Dendritic cell treated with granulocyte-macrophage colony-stimulating factor and Interleukin-4, amounts not matched to agents 40 ng/mL and 50 ng/mL, for 4 days (primary cell): ENCODE measurements around the gene STX16.

Source experiments
- H3K27ac Mint-ChIP-seq: one replicate; pipeline ENCODE4 v1.8.0; 2022; ENCODE audit warnings: mild to moderate bottlenecking, mixed read lengths
- H3K27me3 Mint-ChIP-seq: one replicate; pipeline ENCODE4 v1.8.0; 2022; ENCODE audit warnings: mild to moderate bottlenecking, mixed read lengths
- H3K36me3 Mint-ChIP-seq: one replicate; pipeline ENCODE4 v1.8.0; 2022; ENCODE audit warnings: low read depth, mixed read lengths
- H3K4me1 Mint-ChIP-seq: one replicate; pipeline ENCODE4 v1.8.0; 2022; ENCODE audit warnings: low read depth, mixed read lengths
- H3K4me3 Mint-ChIP-seq: one replicate; pipeline ENCODE4 v1.8.0; 2022; ENCODE audit warnings: mild to moderate bottlenecking, moderate library complexity, mixed read lengths
- H3K9me3 Mint-ChIP-seq: one replicate; pipeline ENCODE4 v1.8.0; 2022; ENCODE audit warnings: mixed read lengths
- intact Hi-C: fragments of 100-400 bp; cut with micrococcal nuclease; formaldehyde crosslinking; loops from one replicate; pipeline ENCODE4 v1.15.0; 2022

STX16 gene

GRCh38 chr20:58624687-58625086, 26.4 kb upstream of the STX16 start:
- intact Hi-C loops: no loop called here
- no peaks in the 10 kb centered on the region for H3K36me3 Mint-ChIP-seq
- H3K27me3 Mint-ChIP-seq: peaks cover 8% of the 10 kb centered on the region
- no peak overlapping the region for H3K27ac Mint-ChIP-seq
- H3K4me3 Mint-ChIP-seq: no peak overlapping the region
- H3K4me1 Mint-ChIP-seq: peaks cover 8% of the 10 kb centered on the region
- H3K9me3 Mint-ChIP-seq: no peaks in the 10 kb centered on the region

DNA sequence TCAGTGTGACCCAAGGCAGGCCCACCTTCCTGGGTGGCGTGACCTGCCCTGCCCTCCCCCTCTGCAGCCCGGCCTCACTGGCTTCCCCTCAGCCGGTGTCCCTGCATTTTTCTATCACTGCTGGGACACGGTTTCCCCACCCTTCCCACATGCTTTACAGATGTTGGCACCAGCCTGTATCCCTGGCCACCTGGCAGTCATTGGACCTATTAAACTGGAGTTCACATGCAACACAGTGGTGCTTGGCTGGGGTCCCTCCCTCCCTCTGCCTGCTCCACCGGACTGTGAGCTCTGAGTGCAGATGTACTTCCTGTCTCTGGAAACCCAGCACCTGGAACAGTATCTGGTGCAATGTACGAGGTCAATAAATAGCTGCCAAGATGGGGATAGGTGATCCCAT, 25.5 kb upstream of the STX16 start:
- intact Hi-C loops: no loop called here
- H3K4me3 Mint-ChIP-seq: no peak overlapping the region
- no peaks in the 10 kb centered on the region for H3K9me3 Mint-ChIP-seq
- H3K27ac Mint-ChIP-seq: no peak overlapping the region
- peaks cover 8% of the 10 kb centered on the region for H3K4me1 Mint-ChIP-seq
- H3K27me3 Mint-ChIP-seq: peaks cover 11% of the 10 kb centered on the region
- H3K36me3 Mint-ChIP-seq: no peaks in the 10 kb centered on the region

DNA sequence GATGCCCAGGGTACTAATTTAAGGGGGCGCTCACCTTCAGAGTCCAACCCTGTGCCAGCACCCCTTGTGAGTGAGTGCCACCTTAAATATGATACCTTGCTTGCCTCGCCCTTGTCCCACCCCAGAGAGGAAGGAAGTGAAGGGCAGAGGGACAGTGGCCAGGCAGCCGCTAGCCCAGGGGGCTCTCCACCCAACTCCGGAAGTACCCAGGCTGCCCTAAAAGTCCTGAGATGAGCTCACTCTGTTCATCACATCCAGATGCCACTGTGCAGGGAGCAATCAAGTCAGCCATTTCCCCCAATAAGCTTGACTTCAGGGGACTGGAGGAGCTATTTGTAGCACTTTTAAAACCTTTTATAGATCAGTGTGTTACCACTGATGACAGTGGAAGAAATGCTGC, 25.0 kb upstream of the STX16 start:
- Mint-ChIP-seq H3K4me1 (peaks cover 8% of the 10 kb centered on the region), H3K36me3 (no peaks in the 10 kb centered on the region), H3K27ac (no peak overlapping the region), H3K4me3 (no peak overlapping the region), H3K27me3 (peaks cover 14% of the 10 kb centered on the region), H3K9me3 (no peaks in the 10 kb centered on the region)
- intact Hi-C loops: no loop called here

- Mint-ChIP-seq H3K27me3 (peaks cover 11% of the 10 kb centered on the region), H3K36me3 (no peaks in the 10 kb centered on the region), H3K4me3 (no peak overlapping the region), H3K9me3 (no peaks in the 10 kb centered on the region), H3K4me1 (peaks cover 8% of the 10 kb centered on the region), H3K27ac (no peak overlapping the region)
- intact Hi-C loops: no loop called here
Observed at GRCh38 chr20:58627212-58628072, 23.6 kb upstream of the STX16 start.

GRCh38 chr20:58628491-58629214, 22.4 kb upstream of the STX16 start:
- peaks cover 8% of the 10 kb centered on the region for H3K4me1 Mint-ChIP-seq
- no peak overlapping the region for H3K27ac Mint-ChIP-seq
- H3K9me3 Mint-ChIP-seq: no peaks in the 10 kb centered on the region
- no peaks in the 10 kb centered on the region for H3K36me3 Mint-ChIP-seq
- H3K27me3 Mint-ChIP-seq: peaks cover 11% of the 10 kb centered on the region
- intact Hi-C loops: no loop called here
- no peak overlapping the region for H3K4me3 Mint-ChIP-seq

DNA sequence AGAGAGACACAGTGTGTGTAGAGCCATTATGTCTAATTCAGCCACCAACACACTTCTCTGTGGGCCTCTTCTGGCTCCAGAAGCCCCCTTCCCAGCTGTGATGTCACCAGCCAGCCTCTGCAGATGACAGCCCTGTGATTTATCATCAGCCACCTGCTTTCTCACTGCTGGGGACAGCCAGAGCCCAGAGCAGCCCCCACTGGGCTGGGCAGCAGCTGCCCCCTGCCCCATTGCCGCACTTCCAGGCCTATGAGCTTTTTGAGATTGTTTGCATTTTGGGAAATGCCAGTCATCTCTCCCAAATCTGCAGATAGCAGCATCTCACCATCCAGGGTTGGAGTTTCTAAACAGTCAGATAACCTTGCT, 21.9 kb upstream of the STX16 start:
- H3K4me1 Mint-ChIP-seq: peaks cover 8% of the 10 kb centered on the region
- intact Hi-C loops: no loop called here
- H3K4me3 Mint-ChIP-seq: no peak overlapping the region
- peaks cover 14% of the 10 kb centered on the region for H3K27me3 Mint-ChIP-seq
- H3K36me3 Mint-ChIP-seq: no peaks in the 10 kb centered on the region
- no peaks in the 10 kb centered on the region for H3K9me3 Mint-ChIP-seq
- H3K27ac Mint-ChIP-seq: no peak overlapping the region

- Mint-ChIP-seq H3K4me1 (peaks cover 8% of the 10 kb centered on the region), H3K9me3 (no peaks in the 10 kb centered on the region)
Observed at GRCh38 chr20:58630063-58630462, 21.0 kb upstream of the STX16 start.

GRCh38 chr20:58633161-58634053, 17.7 kb upstream of the STX16 start:
- intact Hi-C loops: no loop called here
- no peaks in the 10 kb centered on the region for H3K9me3 Mint-ChIP-seq
- no peak overlapping the region for H3K4me3 Mint-ChIP-seq
- peaks cover 22% of the 10 kb centered on the region for H3K27me3 Mint-ChIP-seq
- H3K27ac Mint-ChIP-seq: no peak overlapping the region
- H3K36me3 Mint-ChIP-seq: no peaks in the 10 kb centered on the region
- no peaks in the 10 kb centered on the region for H3K4me1 Mint-ChIP-seq

More at GRCh38 chr20:58630063-58630462, 21.0 kb upstream of the STX16 start:
- peaks cover 19% of the 10 kb centered on the region for H3K27me3 Mint-ChIP-seq
- H3K36me3 Mint-ChIP-seq: no peaks in the 10 kb centered on the region
- intact Hi-C loops: no loop called here
- no peak overlapping the region for H3K4me3 Mint-ChIP-seq
- H3K27ac Mint-ChIP-seq: no peak overlapping the region

DNA sequence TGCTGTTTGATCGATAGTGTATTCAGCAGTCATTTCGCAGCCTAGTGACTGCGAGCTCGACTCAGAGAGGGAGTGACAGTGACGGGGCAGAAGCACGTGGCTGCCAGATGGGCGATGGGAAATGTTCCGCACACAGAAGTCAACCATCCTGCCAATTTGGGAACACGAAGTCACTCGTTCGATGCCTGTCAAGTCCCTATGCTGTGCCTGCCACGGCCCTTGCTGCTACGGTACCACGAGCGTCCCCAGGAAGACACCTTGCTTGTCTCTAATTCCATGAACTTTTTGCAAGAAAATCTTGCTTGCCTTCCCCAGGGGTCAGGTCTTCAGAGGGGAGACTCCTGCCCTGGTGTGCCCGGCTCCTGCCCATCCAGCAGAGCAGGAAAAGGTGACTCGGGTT, 17.0 kb upstream of the STX16 start:
- H3K27ac Mint-ChIP-seq: no peak overlapping the region

DNA sequence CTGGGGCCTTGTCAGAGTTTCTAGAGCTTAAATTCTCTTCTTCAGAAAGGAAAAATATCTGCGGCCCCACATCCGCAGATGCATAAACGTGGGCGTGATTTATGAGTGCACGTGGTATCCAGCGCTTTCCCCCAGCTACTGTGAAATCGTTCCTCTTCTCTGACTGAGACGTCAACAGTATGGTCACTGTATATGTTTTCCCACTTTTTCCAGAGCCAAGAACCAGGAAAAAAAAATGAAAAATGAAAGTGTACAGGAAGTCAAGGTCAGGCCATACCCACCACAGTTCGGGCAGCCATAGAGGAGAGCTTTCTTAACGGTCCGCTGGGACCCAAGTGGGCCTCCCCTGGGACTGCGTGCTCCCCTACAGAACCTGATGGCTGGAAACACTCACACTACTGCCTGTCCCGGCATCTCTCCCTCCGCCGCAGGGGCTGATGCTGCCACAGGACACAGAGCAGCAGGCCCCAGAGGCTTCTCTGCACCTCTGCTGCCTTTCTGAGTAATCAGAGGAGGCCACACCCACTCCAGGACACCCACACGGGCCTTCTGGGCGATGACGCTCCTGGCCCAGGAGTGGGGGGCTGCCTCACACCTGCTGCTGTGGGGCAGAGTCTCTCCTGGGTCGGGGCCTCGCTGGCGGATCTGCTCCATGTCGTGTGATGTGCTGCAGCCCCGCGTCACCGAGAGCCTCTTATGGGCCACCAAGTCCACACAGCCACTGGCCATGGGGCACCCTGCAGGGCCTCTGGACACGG, 16.4 kb upstream of the STX16 start:
- no peak overlapping the region for H3K27ac Mint-ChIP-seq
- no peak overlapping the region for H3K4me3 Mint-ChIP-seq
- no peaks in the 10 kb centered on the region for H3K4me1 Mint-ChIP-seq
- intact Hi-C loops: no loop called here
- peaks cover 31% of the 10 kb centered on the region for H3K27me3 Mint-ChIP-seq
- H3K9me3 Mint-ChIP-seq: no peaks in the 10 kb centered on the region
- no peaks in the 10 kb centered on the region for H3K36me3 Mint-ChIP-seq

More for the DNA sequence above, 17.0 kb upstream of the STX16 start:
- no peaks in the 10 kb centered on the region for H3K9me3 Mint-ChIP-seq
- no peaks in the 10 kb centered on the region for H3K36me3 Mint-ChIP-seq
- peaks cover 25% of the 10 kb centered on the region for H3K27me3 Mint-ChIP-seq
- H3K4me1 Mint-ChIP-seq: no peaks in the 10 kb centered on the region
- H3K4me3 Mint-ChIP-seq: no peak overlapping the region
- intact Hi-C loops: no loop called here

DNA sequence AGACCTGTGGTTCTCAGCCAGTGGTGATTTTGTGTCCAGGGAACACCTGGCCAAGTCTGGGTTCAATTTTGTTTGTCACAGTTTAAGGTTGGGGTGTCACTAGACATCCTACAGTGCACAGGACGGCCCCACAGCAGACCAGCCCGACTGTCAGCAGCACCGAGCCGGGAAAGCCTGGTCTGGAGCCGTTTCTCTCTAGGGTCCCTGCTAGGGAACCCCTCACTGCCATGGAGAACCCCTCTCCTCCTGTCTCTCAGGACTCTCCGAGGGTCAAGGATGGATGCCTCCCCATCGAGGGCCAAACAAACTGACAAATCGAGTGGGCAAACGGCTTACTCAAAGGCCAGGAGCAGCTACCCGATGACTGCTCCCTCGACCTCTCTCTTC, 15.8 kb upstream of the STX16 start:
- Mint-ChIP-seq H3K4me3 (no peak overlapping the region), H3K27ac (no peak overlapping the region), H3K36me3 (no peaks in the 10 kb centered on the region), H3K9me3 (no peaks in the 10 kb centered on the region), H3K27me3 (peaks cover 31% of the 10 kb centered on the region), H3K4me1 (no peaks in the 10 kb centered on the region)
- intact Hi-C loops: no loop called here

- Mint-ChIP-seq H3K4me1 (no peaks in the 10 kb centered on the region), H3K27ac (no peak overlapping the region), H3K27me3 (peaks cover 33% of the 10 kb centered on the region), H3K4me3 (no peak overlapping the region), H3K9me3 (no peaks in the 10 kb centered on the region), H3K36me3 (no peaks in the 10 kb centered on the region)
- intact Hi-C loops: no loop called here
Observed at GRCh38 chr20:58636396-58636982, 14.6 kb upstream of the STX16 start.

DNA sequence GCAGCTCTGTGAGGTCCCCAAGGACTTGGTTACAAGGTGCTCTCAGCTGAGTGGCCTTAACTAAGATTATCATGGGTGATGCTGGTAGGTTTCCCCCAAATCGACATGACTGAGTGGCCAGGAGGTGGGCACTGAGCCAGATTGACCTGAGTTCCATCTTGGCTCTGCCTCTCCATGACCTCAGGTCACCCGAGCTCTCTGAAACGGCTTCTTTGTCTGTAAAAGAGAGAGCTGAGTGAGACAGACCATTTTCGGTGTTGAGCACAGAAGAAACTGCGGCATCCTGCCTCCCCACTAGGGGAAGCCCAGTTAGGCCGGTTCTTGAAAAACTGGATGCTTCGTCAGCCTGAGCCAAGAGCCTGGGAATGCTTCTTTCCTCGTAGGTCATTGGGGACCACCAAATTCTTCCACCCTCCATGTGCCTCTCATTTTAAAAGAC, 14.1 kb upstream of the STX16 start:
- Mint-ChIP-seq H3K27me3 (peaks cover 38% of the 10 kb centered on the region), H3K36me3 (no peaks in the 10 kb centered on the region), H3K4me3 (no peak overlapping the region), H3K4me1 (no peaks in the 10 kb centered on the region), H3K27ac (no peak overlapping the region), H3K9me3 (no peaks in the 10 kb centered on the region)
- intact Hi-C loops: no loop called here
